GM12878 (cell line): ENCODE data around the gene FCHSD2. TPM values are rescaled to one million over a fixed set of nuclear protein-coding genes. Genes with fewer than 3 reads are reported as not detected.

Source experiments
- ATAC-seq: fragments of 200-7000 bp; cut with Tn5 transposase; 3 replicates; pipeline ENCODE4 v1.9.1; 2020; ENCODE audit warnings: mild to moderate bottlenecking, moderate library complexity
- BruUV-seq: library from RNA; stranded (reverse); fragments of 400-500 nt; replicated peaks from 2 replicates; lab custom pipeline; 2021; lab: Mats Ljungman, UMichigan
- CTCF ChIA-PET: fragments of 300-600 bp; sonication (Branson Sonifier 250); formaldehyde crosslinking; extraction: SDS; loops from one replicate; lab custom pipeline; 2021; ENCODE audit warnings: inconsistent platforms; lab: Yijun Ruan, JAX
- POLR2A ChIA-PET: fragments of 350-600 bp; formaldehyde crosslinking; extraction: SDS; loops from one replicate; lab custom pipeline; 2021; ENCODE audit warnings: inconsistent platforms; lab: Charles Lee
- RAD21 ChIA-PET: fragments of 300-600 bp; sonication (Branson Sonifier 250); formaldehyde crosslinking; loops from one replicate; lab custom pipeline; 2023; ENCODE audit warnings: antibody characterized with exemption; ENCODE audit not compliant: unreplicated experiment; lab: Charles Lee
- SMC1A ChIA-PET: fragments of 300-600 bp; sonication (Branson Sonifier 250); formaldehyde crosslinking; loops from one replicate; lab custom pipeline; 2023; ENCODE audit not compliant: unreplicated experiment, uncharacterized antibody; lab: Charles Lee
- DNase-seq: peaks from one replicate; pipeline ENCODE4 v3.0.0-alpha.2; 2011; ENCODE audit warnings: low read depth, low spot score
- FAIRE-seq: peaks from 3 replicates; lab custom pipeline; 2011; peaks lifted over from hg19 to GRCh38; lab: Jason Lieb, UNC
- H2AFZ ChIP-seq: 2 replicates; pipeline ENCODE4 v1.6.0; 2011; ENCODE audit warnings: low read depth, low read length, control low read depth; ENCODE audit not compliant: control insufficient read depth
- H3K27ac ChIP-seq: 2 replicates; pipeline ENCODE4 v1.5.1; 2011; ENCODE audit warnings: control low read depth; ENCODE audit not compliant: control insufficient read depth, insufficient read depth
- H3K27me3 ChIP-seq, 2 experiments: replicated peaks in 1 of 2; 2 replicates each; pipeline versions ENCODE4 v1.6.0 to v1.6.1; 2011; ENCODE audit warnings: low read length in 1 of 2; ENCODE audit not compliant: control insufficient read depth in 2 of 2, insufficient read depth in 2 of 2
- H3K36me3 ChIP-seq, 2 experiments: 2 replicates each; pipeline ENCODE4 v1.5.1; 2011; ENCODE audit warnings: low read length in 1 of 2; ENCODE audit not compliant: control insufficient read depth in 2 of 2, insufficient read depth in 2 of 2
- H3K4me1 ChIP-seq: 2 replicates; pipeline ENCODE4 v1.6.1; 2011; ENCODE audit warnings: mild to moderate bottlenecking, low read length, moderate library complexity, mixed read lengths; ENCODE audit not compliant: control insufficient read depth, insufficient read depth
- H3K4me2 ChIP-seq: 2 replicates; pipeline ENCODE4 v1.6.0; 2011; ENCODE audit warnings: control low read depth; ENCODE audit not compliant: control insufficient read depth, insufficient read depth
- H3K4me3 ChIP-seq: fragments of 200-600 bp; sonication (generic); 2 replicates; pipeline ENCODE4 v1.5.1; 2016
- H3K79me2 ChIP-seq: 2 replicates; pipeline ENCODE4 v1.6.0; 2011; ENCODE audit warnings: low read length; ENCODE audit not compliant: control insufficient read depth, insufficient read depth
- H3K9ac ChIP-seq: 2 replicates; pipeline ENCODE4 v1.8.0; 2011; ENCODE audit warnings: low read length, control low read depth, mixed read lengths; ENCODE audit not compliant: control insufficient read depth, insufficient read depth
- H3K9me3 ChIP-seq: replicated peaks from 3 replicates; pipeline ENCODE4 v1.5.1; 2011; ENCODE audit warnings: mild to moderate bottlenecking, low read length; ENCODE audit not compliant: control insufficient read depth, insufficient read depth
- H4K20me1 ChIP-seq: 2 replicates; pipeline ENCODE4 v1.6.0; 2011; ENCODE audit not compliant: control insufficient read depth, insufficient read depth
- BCLAF1 ChIP-seq: fragments of 450-650 bp; IDR thresholded peaks from 2 replicates; pipeline ENCODE4 v1.6.1; 2017; ENCODE audit warnings: antibody characterized with exemption, mild to moderate bottlenecking, moderate library complexity
- CTCF ChIP-seq, 3 experiments: IDR thresholded peaks in 2 of 3; conservative IDR thresholded peaks in 1 of 3; 2 replicates each; pipeline ENCODE4 v1.5.1; 2011; ENCODE audit warnings: low read depth in 3 of 3, low read length in 3 of 3, mild to moderate bottlenecking in 3 of 3, control low read depth in 2 of 3, moderate library complexity in 2 of 3, inconsistent platforms in 1 of 3, mixed read lengths in 1 of 3; ENCODE audit not compliant: control insufficient read depth in 2 of 3, insufficient read depth in 1 of 3; ENCODE audit errors: extremely low read depth in 1 of 3
- DPF2 ChIP-seq: fragments of 450-650 bp; IDR thresholded peaks from 2 replicates; pipeline ENCODE4 v1.6.1; 2017; ENCODE audit warnings: mild to moderate bottlenecking
- ELK1 ChIP-seq: IDR thresholded peaks from 2 replicates; pipeline ENCODE4 v1.6.1; 2012; ENCODE audit warnings: low read depth, low read length, improper control_type of control experiment
- HDAC2 ChIP-seq: fragments of 200-600 bp; sonication (generic); IDR thresholded peaks from 2 replicates; pipeline ENCODE4 v1.6.1; 2017
- KLF5 ChIP-seq: fragments of 450-650 bp; IDR thresholded peaks from 2 replicates; pipeline ENCODE4 v1.6.1; 2014; ENCODE audit warnings: mild to moderate bottlenecking; ENCODE audit not compliant: partially characterized antibody
- MEF2B ChIP-seq: fragments of 450-650 bp; IDR thresholded peaks from 2 replicates; pipeline ENCODE4 v1.6.1; 2018; ENCODE audit warnings: mild to moderate bottlenecking, moderate library complexity; ENCODE audit not compliant: partially characterized antibody, poor library complexity, severe bottlenecking
- POU2F2 ChIP-seq: IDR thresholded peaks from 3 replicates; pipeline ENCODE4 v1.6.1; 2011; ENCODE audit warnings: low read depth, mild to moderate bottlenecking, low read length, borderline replicate concordance
- SIN3A ChIP-seq: IDR thresholded peaks from 2 replicates; pipeline ENCODE4 v1.6.1; 2012; ENCODE audit warnings: low read depth, low read length, improper control_type of control experiment
- YBX1 ChIP-seq: fragments of 450-650 bp; IDR thresholded peaks from 2 replicates; pipeline ENCODE4 v1.6.1; 2016; ENCODE audit warnings: antibody characterized with exemption
- ZBTB4 ChIP-seq: fragments of 450-650 bp; formaldehyde crosslinking; IDR thresholded peaks from 2 replicates; pipeline ENCODE4 v1.4.0; 2022; ENCODE audit warnings: mild to moderate bottlenecking, moderate library complexity
- WGBS: methylation state at CpG from one replicate; pipeline ENCODE4 v1.1.6; 2016; ENCODE audit warnings: low lambda C conversion rate; ENCODE audit not compliant: insufficient replicate concordance, insufficient coverage; ENCODE audit errors: missing lambda C conversion rate; 5-methylcytosine and 5-hydroxymethylcytosine counted together
- in situ Hi-C: fragments of 300-500 bp; cut with MboI; formaldehyde crosslinking; loops from 9 replicates; pipeline ENCODE4 v1.14.3; 2018; ENCODE audit warnings: mixed read lengths
- intact Hi-C: fragments of 100-400 bp; cut with micrococcal nuclease; formaldehyde crosslinking; loops from one replicate; pipeline ENCODE4 v1.14.2; 2022; ENCODE audit not compliant: unreplicated experiment
- polyA plus RNA-seq, 11 experiments: library from polyadenylated mRNA; depleted of rRNA in 4 of 11; unstranded in 6 of 11; stranded (reverse) in 5 of 11; fragments of >200 nt; fragmentation: Nextera tagmentation in 4 of 11; fragmentation: Illumina TruSeq in 1 of 11; extraction: Ambion mirVana in 4 of 11; extraction: Trizol in 1 of 11; gene quantifications; 1 replicate in 1 of 11; 2 replicates in 10 of 11; pipeline versions ENCODE4 v1.2.1 to v1.2.3, GENCODE V29; 2011 to 2016; ENCODE audit warnings: inconsistent platforms in 2 of 11, missing spikeins in 2 of 11, low read depth in 1 of 11
- total RNA-seq, 4 experiments: library from RNA; depleted of rRNA in 3 of 4; stranded (reverse); fragments of >200 nt in 3 of 4; fragmentation: Illumina TruSeq in 1 of 4; extraction: Trizol in 1 of 4; gene quantifications; 2 replicates each; pipeline versions ENCODE4 v1.2.1 to v1.2.3, GENCODE V29; 2013 to 2021

Gene FCHSD2
- total and polyA plus RNA-seq, 10 of the 15 experiments (the other 5 are each of a cell fraction or from before 2014, with no cell fraction given): 13.2 to 89.8 (median 47.8) TPM

GRCh38 chr11:73176874-73177155 is 34.7 kb upstream of the FCHSD2 start (continued):
- TF ChIP-seq POU2F2 (no peak), ZBTB4 (CRISPR knock-in tag) (no peak), SIN3A (no peak), YBX1 (no peak)
- TF ChIP-seq, all 136 proteins: peak for 0

GRCh38 chr11:73176145-73176873 is 34.2 kb upstream of the FCHSD2 start:
- H3K36me3 ChIP-seq: no peaks in the 10 kb centered on the region
- H3K4me1 ChIP-seq: peaks cover 49% of the 10 kb centered on the region
- peak; percentile 24 for ATAC-seq
- CTCF ChIA-PET: interaction anchor here (0.7 to 7.2 kb wide), 26 partner anchors 9 to 492 kb away, joined by 3 to 128 read pairs (median 16); partner anchors contain the start of genes FCHSD2 and STARD10
- DNase-seq: no peak
- SMC1A ChIA-PET: interaction anchor here (1.0 to 26.8 kb wide), 19 partner anchors 8 to 492 kb away, joined by 3 to 926 read pairs (median 5); partner anchors contain the start of gene FCHSD2
- H3K79me2 ChIP-seq: peaks cover 3% of the 10 kb centered on the region; the same call in 1 of the 2 replicates
- H3K4me3 ChIP-seq: no peak overlapping the region
- H3K9me3 ChIP-seq: no peaks in the 10 kb centered on the region
- POLR2A ChIA-PET: interaction anchor here (0.7 to 2.8 kb wide), 12 partner anchors 12 to 348 kb away, joined by 3 to 13 read pairs (median 6); partner anchors contain the start of gene FCHSD2
- 75% methylated on average over 5 of the region's 5 CpGs for WGBS
- peak overlapping the region; percentile 43; the same call in 1 of the 2 replicates for H3K27ac ChIP-seq
- no peaks in the 10 kb centered on the region for H4K20me1 ChIP-seq
- intact Hi-C loops (loop anchor here (5.0 kb wide), 1 partner anchor 449 kb away; no protein-coding TSS in a partner anchor), in situ Hi-C loops (loop anchor here (5.0 to 25.0 kb wide), 3 partner anchors 249 to 452 kb away; no protein-coding TSS in a partner anchor)
- no peak for FAIRE-seq
- H3K27me3 ChIP-seq: no peaks in the 10 kb centered on the region
- no peak overlapping the region; the same call in 1 of the 2 replicates for H3K9ac ChIP-seq
- peak overlapping the region; percentile 58 for H2AFZ ChIP-seq
- no TSS peak for BruUV-seq
- peak overlapping the region; percentile 23; the same call in 1 of the 2 replicates for H3K4me2 ChIP-seq
- RAD21 ChIA-PET: interaction anchor here (0.5 to 7.4 kb wide), 24 partner anchors 9 to 451 kb away, joined by 3 to 120 read pairs (median 10); partner anchors contain the start of genes FCHSD2 and STARD10
- TF ChIP-seq BCLAF1 (no peak), KLF5 (no peak), DPF2 (no peak), ELK1 (no peak), MEF2B (peak; percentile 20), CTCF (IDR thresholded peaks at IDR 0.05 in 2 of 3, conservative IDR thresholded peaks at IDR 0.05 in 1 of 3; ENCODE audit: control insufficient read depth in 2 of 3, extremely low read depth in 1 of 3, insufficient read depth in 1 of 3, low read depth in 3 of 3, low read length in 3 of 3) (no peak), HDAC2 (no peak)
